GM19468 (cell line): ENCODE data around the gene SFMBT1.

Source experiments
- ATAC-seq: cut with Tn5 transposase; IDR thresholded peaks from one replicate; pipeline ENCODE4 v1.9.1; 2021; ENCODE audit warnings: mild to moderate bottlenecking, moderate library complexity, moderate number of reproducible peaks; ENCODE audit not compliant: unreplicated experiment; ENCODE audit errors: extremely low read depth

Gene SFMBT1

GRCh38 chr3:52930748-52931147 is 115.1 kb downstream of the SFMBT1 start:
- no peak for ATAC-seq

GRCh38 chr3:52926554-52926953 is 119.3 kb downstream of the SFMBT1 start:
- ATAC-seq: no peak

GRCh38 chr3:52925405-52926313 is 120.2 kb downstream of the SFMBT1 start:
- no peak for ATAC-seq

- ATAC-seq: no peak
Observed at GRCh38 chr3:52923963-52924362, 121.9 kb downstream of the SFMBT1 start.

GRCh38 chr3:52920841-52921240 is 125.0 kb downstream of the SFMBT1 start:
- no peak for ATAC-seq

- no peak for ATAC-seq
Observed at GRCh38 chr3:52917044-52917443, 128.8 kb downstream of the SFMBT1 start.

GRCh38 chr3:52915294-52915693 is 130.6 kb downstream of the SFMBT1 start:
- no peak for ATAC-seq

GRCh38 chr3:52912885-52913731 is 132.8 kb downstream of the SFMBT1 start:
- no peak for ATAC-seq

GRCh38 chr3:52910823-52911222 is 135.1 kb downstream of the SFMBT1 start:
- no peak for ATAC-seq

GRCh38 chr3:52907497-52907896 is 138.4 kb downstream of the SFMBT1 start:
- no peak for ATAC-seq

- ATAC-seq: no peak
Observed at GRCh38 chr3:52904552-52904951, 141.3 kb downstream of the SFMBT1 start.

GRCh38 chr3:52904000-52904399 is 141.9 kb downstream of the SFMBT1 start:
- no peak for ATAC-seq

- peak; percentile 86 for ATAC-seq
Observed at GRCh38 chr3:52897130-52898122, 148.4 kb downstream of the SFMBT1 start, which contains the start of gene STIMATE. Gene STIMATE (minus strand): TSS chr3:52897548. CDS start chr3:52897450, 98 bp downstream.

- ATAC-seq: no peak
Observed at GRCh38 chr3:52896613-52897012, 149.3 kb downstream of the SFMBT1 start.

- ATAC-seq: no peak
Observed at GRCh38 chr3:52896151-52896550, 149.7 kb downstream of the SFMBT1 start.

GRCh38 chr3:52895418-52895817 is 150.5 kb downstream of the SFMBT1 start:
- ATAC-seq: no peak

GRCh38 chr3:52894756-52895155 is 151.1 kb downstream of the SFMBT1 start:
- no peak for ATAC-seq

GRCh38 chr3:52893723-52894122 is 152.2 kb downstream of the SFMBT1 start:
- ATAC-seq: no peak

- ATAC-seq: no peak
Observed at GRCh38 chr3:52892625-52893311, 153.1 kb downstream of the SFMBT1 start.
